IPS DF 19.7 (cell line): Measurements from ENCODE around the gene MYCN.
"Not testable (repeated sequence)": the region's sequence is repeated elsewhere in the genome, so short reads cannot be mapped to it uniquely, and the experiment has no call there.

Source experiments
- DNase-seq: peaks from one replicate; pipeline ENCODE4 v3.0.0-alpha.2; 2013; ENCODE audit warnings: low read depth, low spot score

MYCN gene

DNA sequence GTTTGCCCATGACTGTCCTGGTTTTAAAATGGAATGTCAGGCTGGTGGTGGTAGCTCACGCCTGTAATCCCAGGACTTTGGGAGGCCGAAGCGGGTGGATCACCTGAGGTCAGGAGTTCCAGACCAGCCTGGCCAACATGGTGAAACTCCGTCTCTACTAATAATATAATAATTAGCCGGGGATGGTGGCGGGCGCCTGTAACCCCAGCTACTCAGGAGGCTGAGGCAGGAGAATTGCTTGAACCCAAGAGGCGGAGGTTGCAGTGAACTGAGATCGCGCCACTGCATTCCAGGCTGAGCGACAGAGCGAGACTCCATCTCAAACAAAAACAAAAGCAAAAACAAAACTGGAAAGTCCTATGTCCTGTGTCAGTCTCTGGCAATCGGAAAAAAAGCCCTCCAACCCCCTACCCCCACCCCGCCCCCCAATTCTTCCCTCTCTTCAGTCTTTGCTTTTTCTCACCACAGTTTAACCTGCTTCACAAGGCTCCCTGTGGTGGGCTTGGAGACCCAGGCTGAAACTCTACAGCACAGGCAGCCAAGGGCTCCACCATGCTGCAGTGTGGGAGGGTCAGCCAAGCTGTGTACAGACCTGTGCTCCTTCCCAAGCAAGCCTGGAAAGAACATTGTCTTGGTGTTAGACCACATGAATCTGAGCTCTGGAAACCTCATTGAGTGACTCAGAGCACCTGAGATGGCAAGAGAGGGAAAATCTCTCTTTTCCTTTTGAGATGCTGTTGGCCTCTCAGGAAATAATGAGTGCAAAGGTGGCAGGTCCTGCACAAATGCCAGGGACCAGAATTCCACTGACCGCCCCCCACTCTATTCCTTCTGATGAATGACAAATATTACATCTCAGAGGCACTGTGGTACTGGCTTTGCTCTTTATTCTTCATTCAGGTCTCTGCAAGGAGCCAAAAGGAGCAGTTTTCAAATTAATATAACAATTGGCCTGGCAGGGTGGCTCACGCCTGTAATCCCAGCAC, 16.7 kb downstream of the MYCN start:
- no peak for DNase-seq

DNA sequence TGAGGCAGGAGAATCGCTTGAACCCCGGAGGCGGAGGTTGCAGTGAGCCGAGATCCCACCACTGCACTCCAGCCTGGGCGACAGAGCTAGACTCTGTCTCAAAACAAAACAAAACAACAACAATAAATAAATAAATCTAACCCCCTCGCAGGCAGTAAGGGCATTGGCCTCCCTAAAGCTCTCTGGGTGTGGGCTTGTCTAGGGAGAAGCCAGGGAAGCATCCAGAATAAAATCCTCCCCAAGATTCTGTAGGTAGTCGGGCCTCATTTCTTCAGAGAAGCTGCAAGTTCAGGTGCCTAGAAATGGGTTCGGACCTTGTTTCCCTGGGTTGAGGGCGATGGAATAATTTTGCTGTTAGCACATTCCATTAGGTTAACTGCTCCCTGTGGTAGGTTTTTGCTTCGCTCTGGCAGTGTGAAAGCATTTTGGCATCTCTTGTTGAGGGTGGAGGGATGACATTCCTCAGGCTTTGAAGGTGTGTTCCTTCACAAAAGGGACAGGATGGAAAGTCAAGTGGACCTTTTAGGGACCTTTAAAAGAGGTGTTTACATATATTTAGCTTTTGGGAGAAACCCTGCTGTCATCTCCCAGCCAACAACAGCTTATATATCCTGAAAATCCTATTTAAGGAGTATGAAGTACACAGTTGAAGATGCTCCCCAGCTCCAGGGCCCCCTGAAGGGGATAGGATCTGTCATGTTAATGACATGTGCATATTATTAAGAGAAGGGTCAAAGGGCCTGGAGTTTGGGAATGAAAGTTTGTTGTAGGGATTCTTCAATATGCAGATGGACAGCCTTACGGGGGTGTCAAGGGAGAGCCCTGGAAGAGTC, 17.7 kb downstream of the MYCN start:
- peak; percentile 96 for DNase-seq

DNA sequence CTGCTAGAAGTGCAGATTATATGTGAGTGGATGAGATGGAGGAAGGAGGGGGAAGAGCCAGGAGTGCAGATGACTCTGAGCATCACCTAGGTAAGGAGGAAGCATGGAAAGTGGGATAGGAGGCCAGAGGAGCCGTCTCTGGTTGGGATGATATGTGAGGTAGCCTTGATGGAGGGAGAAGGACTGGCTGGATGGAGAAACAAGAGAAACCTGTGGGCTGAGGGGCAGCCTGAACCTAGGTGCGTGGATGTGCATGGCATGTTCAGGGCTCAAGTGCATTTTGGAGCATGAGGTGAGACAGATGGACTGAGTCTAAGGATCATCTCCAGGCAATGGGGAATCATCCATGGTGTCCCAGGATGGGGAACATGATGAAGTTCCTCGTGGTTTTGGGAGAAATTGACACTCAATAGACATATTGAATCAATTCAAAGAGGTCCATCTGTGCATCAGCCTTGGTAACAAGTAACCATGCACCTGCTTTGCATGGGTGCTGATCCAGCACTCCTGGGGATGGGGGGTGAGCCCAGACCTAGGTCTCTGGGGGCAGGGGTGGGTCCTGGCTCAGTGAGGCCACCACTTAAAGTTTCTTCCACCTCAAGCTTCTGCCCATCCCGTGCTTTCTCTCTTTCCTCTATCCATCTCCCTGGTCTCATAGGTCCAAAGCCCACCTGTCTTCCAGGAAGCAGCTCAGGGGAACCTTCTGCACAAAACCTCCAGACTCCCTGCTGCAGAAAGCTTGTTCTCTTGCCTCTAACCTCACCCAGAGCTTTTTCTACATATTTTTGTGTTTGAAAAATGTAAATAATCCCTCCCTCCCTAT, 19.2 kb downstream of the MYCN start:
- DNase-seq: no peak

DNA sequence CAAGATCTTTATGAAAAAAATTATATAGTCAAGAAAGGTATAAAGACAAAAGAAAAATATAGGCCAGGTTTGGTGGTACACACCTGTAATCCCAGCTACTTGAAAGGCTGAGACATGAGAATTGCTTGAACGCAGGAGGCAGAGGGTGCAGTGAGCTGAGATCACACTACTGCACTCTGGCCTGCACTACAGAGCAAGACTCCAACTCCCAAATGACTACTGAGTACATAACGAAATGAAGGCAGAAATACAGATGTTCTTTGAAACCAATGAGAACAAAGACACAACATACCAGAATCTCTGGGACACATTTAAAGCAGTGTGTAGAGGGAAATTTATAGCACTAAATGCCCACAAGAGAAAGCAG, 19.8 kb downstream of the MYCN start:
- not testable (repeated sequence) for DNase-seq

DNA sequence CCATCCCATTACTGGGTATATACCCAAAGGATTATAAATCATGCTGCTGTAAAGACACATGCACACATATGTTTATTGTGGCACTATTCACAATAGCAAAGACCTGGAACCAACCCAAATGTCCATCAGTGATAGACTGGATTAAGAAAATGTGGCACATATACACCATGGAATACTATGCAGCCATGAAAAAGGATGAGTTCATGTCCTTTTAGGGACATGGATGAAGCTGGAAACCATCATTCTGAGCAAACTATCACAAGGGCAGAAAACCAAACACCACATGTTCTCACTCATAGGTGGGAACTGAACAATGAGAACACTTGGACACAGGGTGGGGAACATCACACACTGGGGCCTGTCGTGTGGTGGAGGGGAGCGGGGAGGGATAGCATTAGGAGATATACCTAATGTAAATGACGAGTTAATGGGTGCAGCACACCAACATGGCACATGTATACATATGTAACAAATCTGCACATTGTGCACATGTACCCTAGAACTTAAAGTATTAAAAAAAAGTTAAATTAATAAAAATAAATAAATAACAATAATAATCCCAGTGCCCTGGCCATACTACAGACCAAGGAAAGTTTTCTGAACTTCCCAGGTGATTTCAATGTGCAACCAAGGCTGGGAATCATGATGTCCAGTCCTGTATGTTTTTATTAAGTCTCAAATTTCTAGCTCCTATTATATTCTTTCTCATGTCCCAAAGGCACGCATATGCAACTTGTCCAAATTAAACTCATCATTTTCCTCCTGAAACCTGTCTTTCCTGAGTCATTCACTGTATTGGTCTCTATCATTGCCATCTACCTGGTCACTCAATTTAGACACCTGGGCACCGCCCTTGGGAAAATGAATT, 23.0 kb downstream of the MYCN start:
- DNase-seq: not testable (repeated sequence)

DNA sequence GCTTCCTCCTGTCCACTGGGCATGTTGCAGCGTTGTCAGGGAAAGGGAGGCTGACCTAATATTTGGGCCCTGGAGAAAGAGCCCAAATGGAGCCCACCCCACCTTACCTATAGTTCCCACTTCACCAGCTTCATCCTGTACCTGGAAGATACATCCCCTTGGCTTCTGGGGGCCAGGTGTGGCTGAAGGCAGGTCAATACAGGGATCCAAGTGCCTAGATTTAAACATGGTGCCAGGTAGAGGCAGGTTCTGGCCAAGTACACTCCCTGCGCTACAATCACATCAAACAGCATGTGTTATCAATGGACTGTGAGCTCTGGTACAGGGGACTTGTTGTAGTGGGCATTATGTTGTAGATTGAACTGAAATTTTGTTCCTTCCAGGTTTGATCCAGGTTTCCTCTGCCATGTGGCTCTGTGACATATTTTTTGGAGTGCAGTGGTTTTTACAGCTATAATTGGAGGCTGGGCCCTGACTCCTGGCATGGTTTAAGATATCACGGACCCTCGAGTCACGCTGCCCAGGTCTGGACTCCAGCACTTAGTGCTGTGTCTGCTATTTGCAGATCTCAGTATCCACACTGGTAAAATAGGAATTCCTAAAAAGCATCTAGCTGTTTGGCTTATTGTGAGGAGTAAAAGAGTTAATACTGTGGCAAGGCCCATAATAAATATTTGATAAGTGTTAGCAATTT, 23.8 kb downstream of the MYCN start:
- DNase-seq: no peak

DNA sequence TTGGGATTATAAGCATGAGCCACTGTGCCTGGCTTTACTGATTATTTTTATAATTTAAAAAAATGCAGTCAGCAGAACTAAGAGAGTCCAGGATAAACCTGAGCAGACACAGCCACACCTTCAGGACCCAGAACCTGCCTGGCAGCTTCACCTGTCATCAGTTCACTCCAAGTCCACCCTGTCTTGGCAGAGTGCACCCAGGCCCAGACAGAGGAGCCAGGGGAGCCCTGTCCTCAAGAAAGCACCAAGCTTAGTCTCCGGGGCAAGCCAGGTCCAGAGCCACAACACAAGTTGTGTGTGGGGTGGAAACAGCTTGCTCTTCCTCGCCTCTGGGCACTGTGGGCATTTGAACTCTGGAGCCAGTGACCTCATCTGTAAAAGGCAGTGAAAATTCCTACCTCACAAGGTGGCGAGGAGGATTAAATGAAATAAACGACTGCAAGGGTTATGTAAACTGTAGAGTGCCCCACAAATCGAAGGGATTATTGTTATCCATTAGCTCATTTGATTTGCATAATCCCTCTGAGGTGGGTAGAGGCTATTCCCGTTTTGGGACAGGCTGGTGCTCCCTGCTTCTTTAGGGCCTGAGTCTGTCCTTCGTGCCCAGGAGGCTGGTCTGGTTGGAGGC, 24.7 kb downstream of the MYCN start:
- no peak for DNase-seq

DNA sequence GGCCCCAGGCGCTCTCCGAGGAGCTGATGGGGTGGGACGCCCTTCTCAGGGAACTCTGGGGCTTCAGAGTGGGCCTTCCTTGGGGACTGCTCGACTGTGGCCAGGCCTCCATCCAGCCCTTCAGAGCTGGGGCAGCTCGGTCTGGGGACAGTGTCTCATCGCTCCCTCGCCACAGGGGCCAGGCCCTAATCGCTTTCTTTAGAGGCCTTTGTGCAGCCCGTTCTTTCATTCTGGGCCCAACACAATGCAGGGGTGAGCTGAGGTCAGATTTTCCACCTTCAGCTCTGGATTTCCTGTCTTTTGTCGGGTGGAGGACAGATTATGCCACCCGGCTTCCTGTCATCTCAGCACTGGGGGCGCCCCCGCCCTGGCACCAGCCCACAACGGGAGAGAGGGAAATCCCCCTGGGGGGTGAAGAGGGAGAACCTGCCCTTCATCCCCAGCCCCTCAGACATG, 25.2 kb downstream of the MYCN start:
- no peak for DNase-seq

DNA sequence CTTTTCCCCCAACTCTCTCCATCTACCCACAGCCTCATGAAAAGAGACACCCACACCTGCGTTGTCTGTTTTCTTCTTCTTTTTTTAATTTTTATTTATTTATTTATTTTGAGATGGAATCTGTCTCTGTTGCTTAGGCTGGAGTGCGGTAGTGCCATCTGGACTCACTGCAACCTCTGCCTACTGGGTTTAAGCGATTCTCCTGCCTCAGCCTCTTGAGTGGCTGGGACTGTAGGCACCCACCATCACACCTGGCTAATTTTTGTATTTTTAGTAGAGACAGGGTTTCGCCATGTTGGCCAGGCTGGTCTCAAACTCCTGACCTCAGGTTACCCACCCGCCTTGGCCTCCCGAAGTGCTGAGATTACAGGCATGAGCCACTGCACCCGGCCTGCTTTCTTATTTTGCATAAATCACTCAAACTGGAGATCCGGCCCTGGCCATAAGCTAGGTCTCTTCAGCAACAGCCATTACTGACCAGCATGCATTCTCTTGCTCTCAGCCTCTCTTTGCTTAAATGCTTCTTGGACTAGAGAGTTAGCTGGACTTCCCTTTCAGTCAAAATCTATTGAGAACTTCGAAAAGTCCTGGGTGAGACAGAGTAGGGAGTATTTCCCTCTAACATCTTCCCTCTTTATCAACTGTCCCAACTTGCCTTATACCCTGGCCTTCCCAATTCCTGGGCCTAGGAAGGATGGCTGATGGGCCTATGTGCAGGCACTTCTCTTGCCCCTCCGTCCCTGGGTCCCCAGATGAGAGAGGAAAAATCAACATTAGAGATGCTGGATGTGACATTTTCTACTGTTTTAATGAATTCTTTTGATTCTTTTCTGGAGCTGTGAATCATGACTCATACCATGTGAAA, 27.3 kb downstream of the MYCN start:
- DNase-seq: no peak

DNA sequence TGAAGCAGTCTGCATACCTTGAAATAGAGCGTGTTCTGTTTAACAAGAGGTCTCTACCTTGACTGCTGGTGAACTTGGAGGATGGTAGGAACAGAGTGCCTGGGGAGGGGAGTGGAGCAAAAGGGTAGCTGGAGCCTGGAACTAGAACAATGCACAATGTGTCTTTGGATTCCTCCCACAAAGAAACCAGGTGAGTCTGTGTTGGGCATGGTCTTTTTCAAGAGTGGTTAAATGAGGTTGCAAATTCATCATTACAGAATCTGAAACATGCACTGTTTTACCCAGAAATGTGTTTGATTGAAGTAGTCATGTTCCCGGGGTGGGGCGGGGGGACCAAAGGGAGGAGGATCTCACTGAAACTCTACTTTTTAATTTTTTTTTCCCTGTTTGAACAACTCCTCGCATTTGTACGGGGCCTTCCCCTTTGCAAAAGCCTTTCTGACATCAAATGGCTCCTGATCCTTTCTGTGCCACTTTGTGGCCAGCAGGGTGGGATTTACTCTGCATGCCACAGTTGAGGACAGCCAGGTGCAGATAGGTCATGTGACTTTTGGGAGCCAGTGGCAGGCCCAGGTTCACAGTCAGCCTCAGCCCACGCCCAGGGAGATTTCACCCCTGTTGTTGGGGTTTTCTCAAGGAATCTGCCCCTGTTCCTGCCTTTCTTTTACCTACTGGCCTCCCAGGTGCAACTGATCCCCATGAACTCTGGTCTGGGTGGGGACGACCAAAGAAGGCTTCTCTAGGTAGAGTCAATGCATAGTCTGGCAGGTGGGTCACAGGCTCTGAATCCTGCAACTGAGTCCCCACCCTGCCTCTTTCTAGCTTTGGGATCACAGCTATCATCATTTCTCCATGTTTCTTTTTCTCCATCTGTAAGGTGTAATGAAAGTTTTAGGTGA, 28.2 kb downstream of the MYCN start:
- no peak for DNase-seq

DNA sequence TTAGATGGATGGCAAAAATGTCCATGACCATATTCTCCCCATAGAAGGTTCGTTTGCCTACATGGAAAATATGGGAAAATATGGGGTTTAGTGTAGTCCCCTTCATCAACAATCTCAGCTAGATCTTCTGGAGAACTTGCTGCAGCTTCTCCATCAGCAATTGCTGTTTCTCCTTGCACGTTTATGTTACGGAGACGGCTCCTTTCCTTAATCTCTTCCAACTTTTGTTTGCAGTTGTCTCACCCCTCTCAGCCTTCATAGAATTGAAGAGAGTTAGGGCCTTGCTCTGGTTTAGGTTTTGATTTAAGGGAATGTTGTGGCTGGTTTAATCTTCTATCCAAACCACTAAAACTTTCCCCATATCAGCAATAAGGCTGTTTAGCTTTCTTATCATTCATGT, 28.9 kb downstream of the MYCN start:
- no peak for DNase-seq

DNA sequence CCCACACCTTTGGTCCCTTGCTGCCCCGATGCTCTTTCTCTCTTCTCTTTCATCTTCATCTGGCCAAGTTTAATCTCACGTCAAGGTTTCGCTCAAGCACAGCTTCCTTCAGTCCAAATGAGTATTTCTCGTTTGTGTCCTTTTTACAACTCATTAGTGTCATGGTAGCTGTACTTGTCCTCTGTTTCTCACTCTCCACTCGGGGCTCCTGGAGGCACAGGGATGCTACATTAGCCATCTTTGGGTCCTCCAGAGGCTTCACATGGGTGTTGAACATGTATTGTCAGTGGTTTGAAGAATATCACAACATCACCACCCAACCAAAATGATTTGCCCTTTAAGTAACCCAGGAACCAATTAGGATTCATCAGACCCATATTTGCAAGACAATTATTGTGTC, 30.4 kb downstream of the MYCN start:
- no peak for DNase-seq

DNA sequence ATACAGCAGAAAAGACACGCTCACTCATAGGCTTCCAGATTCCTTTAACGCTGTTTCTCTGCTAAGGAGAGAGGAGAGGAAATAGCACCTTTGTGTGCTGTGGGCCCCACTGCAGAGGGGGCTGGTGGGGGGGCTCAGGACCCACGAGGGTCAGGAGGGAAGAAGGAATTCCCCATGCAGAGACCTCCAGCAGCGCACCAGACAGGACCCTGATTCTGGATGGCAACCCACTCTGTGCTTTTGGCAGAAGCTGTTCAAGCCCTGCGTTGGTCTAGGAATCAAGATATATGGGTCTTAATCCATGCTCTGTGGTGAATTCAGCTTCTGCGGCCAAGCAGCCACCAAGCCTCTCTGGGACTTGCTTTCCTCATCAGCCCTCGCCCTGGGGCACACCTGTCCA, 31.0 kb downstream of the MYCN start:
- no peak for DNase-seq

DNA sequence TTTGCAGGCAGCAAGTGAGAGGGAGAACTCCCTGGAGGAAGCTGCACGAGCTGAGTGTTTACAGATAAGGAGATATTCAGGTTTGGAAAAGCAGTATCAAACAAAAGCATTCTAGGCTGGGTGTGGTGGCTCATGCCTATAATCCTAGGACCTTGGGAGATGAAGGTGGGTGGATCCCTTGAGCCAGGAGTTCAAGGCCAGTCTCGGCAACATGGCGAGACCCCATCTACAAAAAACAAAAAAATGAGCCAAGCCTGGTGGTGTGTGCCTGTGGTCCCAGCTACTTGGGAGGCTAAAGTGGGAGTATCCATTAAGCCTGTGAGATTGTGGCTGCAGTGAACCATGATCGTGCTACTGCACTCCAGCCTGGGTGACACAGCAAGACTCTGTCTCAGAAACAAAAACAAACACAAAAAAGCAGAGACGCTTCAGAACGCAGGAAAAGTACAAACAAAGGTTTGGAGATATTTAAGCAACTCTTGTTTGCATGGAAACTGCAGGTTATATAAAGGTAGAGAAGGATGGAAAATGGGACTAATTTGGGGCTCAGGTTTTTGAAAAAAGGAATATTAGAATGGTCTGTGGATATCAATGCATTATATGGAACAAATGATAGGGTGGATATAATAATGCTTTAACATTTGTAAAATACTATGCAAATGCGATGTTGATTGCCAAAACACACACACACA, 31.6 kb downstream of the MYCN start:
- DNase-seq: no peak

DNA sequence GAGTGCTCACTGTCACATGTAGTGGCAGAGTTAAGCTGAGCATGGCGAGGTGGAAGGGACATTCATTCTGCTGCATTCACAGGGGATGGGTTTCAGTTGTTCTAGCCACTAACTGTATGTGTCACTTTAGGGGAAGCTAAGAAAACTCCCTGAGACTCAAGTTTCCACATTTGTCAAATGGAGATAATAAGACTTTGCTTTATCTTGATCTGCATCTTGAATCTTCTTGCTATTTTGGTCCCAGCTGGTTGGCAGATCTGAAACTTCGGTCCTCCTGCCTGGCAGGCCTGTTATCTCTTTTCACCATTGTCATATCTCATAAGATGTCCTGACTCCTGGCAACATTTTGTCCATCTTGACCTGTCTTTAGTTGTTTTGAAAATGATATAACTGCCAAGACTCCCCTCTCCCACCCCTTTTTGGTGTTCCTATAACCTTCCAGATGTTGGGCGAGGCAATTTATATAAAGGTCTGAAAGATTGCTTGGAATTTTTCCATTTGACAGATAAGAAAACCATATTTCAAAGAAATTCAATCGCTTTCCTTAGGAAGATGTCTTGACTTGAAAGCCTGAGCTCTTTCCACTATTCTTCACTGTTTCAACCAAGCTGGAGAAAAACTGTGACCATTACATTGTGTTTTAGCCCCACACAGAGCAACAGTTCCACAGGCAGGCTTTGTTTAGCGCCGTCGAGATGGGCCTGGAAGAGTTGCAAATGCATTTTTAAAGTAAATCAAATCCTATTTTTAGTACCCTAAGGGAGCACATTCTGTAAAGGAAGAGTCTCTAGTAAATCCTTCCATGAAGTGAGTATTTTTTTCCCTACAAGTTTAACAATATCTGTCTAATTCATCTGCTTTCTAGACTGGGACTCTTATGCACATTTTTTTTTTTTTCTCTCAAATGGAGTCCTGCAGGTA, 33.4 kb downstream of the MYCN start:
- DNase-seq: no peak
